ENCODE data around the gene TEF. TPM values are rescaled to one million over a fixed set of nuclear protein-coding genes. Genes with fewer than 3 reads are reported as not detected.
A peak's percentile ranks its signal among the peaks of the same experiment; 100 is the strongest.

The TEF gene
- 10 to 100 TPM; 12.7 to 28.9 TPM for total RNA-seq

DNA sequence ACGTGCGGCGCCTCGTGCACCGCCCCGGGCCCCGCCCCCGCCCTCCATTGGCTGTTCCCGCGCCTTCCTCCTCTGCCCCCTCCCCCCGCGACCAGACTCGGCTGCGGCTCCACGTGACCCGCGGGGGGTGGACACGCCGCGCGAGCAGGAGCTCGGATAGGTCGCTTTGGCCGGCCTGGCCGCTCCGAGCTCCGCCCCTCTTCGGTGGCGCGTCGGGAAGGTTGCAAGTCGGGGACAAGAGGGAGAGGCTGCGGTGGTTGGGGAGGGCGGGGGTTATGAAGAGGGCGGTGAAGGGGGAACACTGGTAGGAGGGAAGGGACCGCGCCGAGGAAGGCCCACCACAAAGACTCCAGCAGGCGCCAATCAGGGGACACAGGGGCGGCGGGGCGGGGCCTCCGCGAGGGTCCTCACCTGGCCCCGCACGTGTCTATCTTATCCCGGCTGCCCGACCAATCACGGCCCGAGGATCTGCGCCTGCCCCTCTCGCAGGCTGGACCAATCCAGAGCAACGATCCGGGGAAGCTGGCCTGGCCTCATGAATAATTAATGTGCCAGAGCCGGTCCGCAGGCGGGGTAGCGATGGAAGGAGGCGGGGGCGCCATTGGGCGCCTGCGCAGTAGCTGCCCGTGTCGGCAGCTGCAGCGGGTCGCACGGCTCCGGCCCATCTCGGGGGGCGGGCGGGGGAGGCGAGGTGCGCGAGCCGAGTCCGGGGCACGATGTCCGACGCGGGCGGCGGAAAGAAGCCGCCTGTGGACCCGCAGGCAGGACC lies at the start of gene TEF:
Gene TEF (plus strand): TSS at position 614 of the 769 bp plus-strand sequence. CDS start 103 bp downstream, at position 717.
- H3K9ac ChIP-seq (ENCODE audit: low read depth in 2 of 2, low read length in 2 of 2): peak within 1 kb of the TSS; percentile 82 to 86
- TF ChIP-seq, protein P1, sequence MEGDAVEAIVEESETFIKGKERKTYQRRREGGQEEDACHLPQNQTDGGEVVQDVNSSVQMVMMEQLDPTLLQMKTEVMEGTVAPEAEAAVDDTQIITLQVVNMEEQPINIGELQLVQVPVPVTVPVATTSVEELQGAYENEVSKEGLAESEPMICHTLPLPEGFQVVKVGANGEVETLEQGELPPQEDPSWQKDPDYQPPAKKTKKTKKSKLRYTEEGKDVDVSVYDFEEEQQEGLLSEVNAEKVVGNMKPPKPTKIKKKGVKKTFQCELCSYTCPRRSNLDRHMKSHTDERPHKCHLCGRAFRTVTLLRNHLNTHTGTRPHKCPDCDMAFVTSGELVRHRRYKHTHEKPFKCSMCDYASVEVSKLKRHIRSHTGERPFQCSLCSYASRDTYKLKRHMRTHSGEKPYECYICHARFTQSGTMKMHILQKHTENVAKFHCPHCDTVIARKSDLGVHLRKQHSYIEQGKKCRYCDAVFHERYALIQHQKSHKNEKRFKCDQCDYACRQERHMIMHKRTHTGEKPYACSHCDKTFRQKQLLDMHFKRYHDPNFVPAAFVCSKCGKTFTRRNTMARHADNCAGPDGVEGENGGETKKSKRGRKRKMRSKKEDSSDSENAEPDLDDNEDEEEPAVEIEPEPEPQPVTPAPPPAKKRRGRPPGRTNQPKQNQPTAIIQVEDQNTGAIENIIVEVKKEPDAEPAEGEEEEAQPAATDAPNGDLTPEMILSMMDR (IDR thresholded peaks at IDR 0.05): no peak
- H3K27me3 ChIP-seq: no peaks in the 10 kb centered on the region
- H3K9me3 ChIP-seq: no peaks in the 10 kb centered on the region
- peak within 1 kb of the TSS; percentile 98 for H3K27ac ChIP-seq
- peak within 1 kb of the TSS; percentile 61 for H3K4me3 ChIP-seq
- peaks cover 9% of the 10 kb centered on the region for H3K4me1 ChIP-seq
- H3K36me3 ChIP-seq: no peaks in the 10 kb centered on the region
- peak; percentile 98 for DNase-seq
- intact Hi-C loops (cut with DNase I): no loop called here

- intact Hi-C loops (cut with DNase I): no loop called here
- no peaks in the 10 kb centered on the region for H3K4me1 ChIP-seq
- no peak overlapping the region for H3K4me3 ChIP-seq
- H3K9me3 ChIP-seq: no peaks in the 10 kb centered on the region
- no peak overlapping the region for H3K27ac ChIP-seq
- peaks cover 9% of the 10 kb centered on the region for H3K36me3 ChIP-seq
- no peak overlapping the region for H3K9ac ChIP-seq (ENCODE audit: low read depth in 2 of 2, low read length in 2 of 2)
- no peaks in the 10 kb centered on the region for H3K27me3 ChIP-seq
- TF ChIP-seq, protein P1 (IDR thresholded peaks at IDR 0.05): no peak
- no peak for DNase-seq
Observed at GRCh38 chr22:41332217-41332939, 49.4 kb upstream of the TEF start.

- H3K36me3 ChIP-seq: peaks cover 9% of the 10 kb centered on the region
- no peaks in the 10 kb centered on the region for H3K9me3 ChIP-seq
- no peaks in the 10 kb centered on the region for H3K27me3 ChIP-seq
- no peak overlapping the region for H3K9ac ChIP-seq (ENCODE audit: low read depth in 2 of 2, low read length in 2 of 2)
- DNase-seq: no peak
- no peak overlapping the region for H3K4me3 ChIP-seq
- intact Hi-C loops (cut with DNase I): no loop called here
- no peak overlapping the region for H3K27ac ChIP-seq
- TF ChIP-seq, protein P1 (IDR thresholded peaks at IDR 0.05): no peak
- H3K4me1 ChIP-seq: no peaks in the 10 kb centered on the region
Observed at GRCh38 chr22:41333806-41334205, 47.9 kb upstream of the TEF start.

DNA sequence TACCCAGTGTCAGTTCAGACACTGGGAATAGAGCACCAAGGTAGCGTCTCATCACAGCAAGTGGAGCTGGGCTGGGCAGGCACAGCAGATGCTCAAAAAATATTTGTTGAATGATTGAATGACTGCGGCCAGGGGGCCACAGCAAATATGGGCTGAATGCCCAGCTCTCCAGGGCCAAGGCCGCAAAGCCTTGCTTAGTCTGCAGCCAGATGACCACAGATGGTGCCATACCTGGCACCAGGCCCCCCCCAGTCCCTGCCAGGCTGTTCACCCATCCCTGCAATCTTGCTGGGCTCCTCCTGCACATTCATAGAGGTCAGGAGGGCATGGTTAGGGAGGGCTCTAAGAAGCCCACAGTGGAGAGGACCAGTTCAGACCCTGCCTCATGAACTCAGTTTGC lies 47.5 kb upstream of the TEF start:
- intact Hi-C loops (cut with DNase I): no loop called here
- Histone ChIP-seq H3K4me1 (no peaks in the 10 kb centered on the region), H3K4me3 (no peak overlapping the region), H3K9me3 (no peaks in the 10 kb centered on the region), H3K27ac (no peak overlapping the region), H3K27me3 (no peaks in the 10 kb centered on the region), H3K9ac (ENCODE audit: low read depth in 2 of 2, low read length in 2 of 2) (no peak overlapping the region), H3K36me3 (peaks cover 9% of the 10 kb centered on the region)
- TF ChIP-seq, protein P1 (IDR thresholded peaks at IDR 0.05): no peak
- no peak for DNase-seq

GRCh38 chr22:41334951-41335635 lies 46.6 kb upstream of the TEF start:
- no peak overlapping the region for H3K27ac ChIP-seq
- TF ChIP-seq, protein P1 (IDR thresholded peaks at IDR 0.05): no peak
- H3K4me1 ChIP-seq: no peaks in the 10 kb centered on the region
- no peaks in the 10 kb centered on the region for H3K9me3 ChIP-seq
- no peak for DNase-seq
- H3K4me3 ChIP-seq: no peak overlapping the region
- no peaks in the 10 kb centered on the region for H3K27me3 ChIP-seq
- intact Hi-C loops (cut with DNase I): no loop called here
- H3K36me3 ChIP-seq: peaks cover 4% of the 10 kb centered on the region
- no peak overlapping the region for H3K9ac ChIP-seq (ENCODE audit: low read depth in 2 of 2, low read length in 2 of 2)
